Hematopoietic multipotent progenitor cell treated with erythropoietin and hydrocortisone succinate and interleukin-3 and kit ligand, for 6 days (in vitro differentiated cells): ENCODE data around the gene NUP188.

ENCODE experiments used
- DNase-seq: peaks from one replicate; pipeline ENCODE4 v3.0.0-alpha.2; 2015

Gene NUP188, protein sequence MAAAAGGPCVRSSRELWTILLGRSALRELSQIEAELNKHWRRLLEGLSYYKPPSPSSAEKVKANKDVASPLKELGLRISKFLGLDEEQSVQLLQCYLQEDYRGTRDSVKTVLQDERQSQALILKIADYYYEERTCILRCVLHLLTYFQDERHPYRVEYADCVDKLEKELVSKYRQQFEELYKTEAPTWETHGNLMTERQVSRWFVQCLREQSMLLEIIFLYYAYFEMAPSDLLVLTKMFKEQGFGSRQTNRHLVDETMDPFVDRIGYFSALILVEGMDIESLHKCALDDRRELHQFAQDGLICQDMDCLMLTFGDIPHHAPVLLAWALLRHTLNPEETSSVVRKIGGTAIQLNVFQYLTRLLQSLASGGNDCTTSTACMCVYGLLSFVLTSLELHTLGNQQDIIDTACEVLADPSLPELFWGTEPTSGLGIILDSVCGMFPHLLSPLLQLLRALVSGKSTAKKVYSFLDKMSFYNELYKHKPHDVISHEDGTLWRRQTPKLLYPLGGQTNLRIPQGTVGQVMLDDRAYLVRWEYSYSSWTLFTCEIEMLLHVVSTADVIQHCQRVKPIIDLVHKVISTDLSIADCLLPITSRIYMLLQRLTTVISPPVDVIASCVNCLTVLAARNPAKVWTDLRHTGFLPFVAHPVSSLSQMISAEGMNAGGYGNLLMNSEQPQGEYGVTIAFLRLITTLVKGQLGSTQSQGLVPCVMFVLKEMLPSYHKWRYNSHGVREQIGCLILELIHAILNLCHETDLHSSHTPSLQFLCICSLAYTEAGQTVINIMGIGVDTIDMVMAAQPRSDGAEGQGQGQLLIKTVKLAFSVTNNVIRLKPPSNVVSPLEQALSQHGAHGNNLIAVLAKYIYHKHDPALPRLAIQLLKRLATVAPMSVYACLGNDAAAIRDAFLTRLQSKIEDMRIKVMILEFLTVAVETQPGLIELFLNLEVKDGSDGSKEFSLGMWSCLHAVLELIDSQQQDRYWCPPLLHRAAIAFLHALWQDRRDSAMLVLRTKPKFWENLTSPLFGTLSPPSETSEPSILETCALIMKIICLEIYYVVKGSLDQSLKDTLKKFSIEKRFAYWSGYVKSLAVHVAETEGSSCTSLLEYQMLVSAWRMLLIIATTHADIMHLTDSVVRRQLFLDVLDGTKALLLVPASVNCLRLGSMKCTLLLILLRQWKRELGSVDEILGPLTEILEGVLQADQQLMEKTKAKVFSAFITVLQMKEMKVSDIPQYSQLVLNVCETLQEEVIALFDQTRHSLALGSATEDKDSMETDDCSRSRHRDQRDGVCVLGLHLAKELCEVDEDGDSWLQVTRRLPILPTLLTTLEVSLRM (N-terminal part only)

DNA sequence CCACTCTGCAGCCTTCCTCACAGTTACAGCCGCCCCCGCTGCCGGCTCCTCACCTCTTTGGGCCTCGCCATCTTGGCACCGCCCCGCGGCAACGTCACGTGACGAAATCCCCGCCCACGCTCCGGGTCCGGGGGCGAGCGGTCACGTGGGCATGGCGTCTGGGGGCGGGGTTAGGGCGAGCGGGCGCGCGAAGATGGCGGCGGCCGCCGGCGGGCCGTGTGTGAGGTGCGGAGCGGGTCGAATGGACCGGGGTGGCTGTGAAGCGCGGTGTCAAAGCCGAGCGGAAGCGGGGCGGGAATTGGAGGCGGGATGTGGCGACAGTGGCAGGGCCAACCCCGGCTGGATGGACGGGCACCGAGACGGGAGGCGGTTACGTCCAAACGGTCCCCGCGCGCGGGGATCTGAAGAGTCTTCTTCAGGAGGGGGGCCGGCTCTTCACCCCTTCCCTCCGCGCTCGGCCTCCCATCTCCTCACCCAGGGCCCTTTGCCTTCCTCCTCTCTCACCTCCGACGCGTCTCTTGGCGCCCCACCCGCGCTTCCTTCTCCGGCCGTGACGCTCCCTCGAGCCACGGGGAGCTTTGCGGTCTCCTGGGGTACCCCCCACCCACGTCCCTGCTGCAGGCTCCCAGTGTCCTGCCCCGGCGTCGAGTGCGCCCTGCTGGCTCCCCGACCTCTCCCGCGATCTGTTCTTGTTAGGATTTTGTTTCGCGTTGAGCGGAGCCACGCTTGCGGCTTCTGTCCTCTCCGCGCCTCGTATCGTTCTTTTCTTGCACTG, at the start of gene NUP188, which contains the start of gene DOLK:
TSS of gene NUP188 (plus strand) at position 173 of the 775 bp plus-strand sequence. CDS start at position 194, 21 bp downstream.
TSS of gene DOLK (minus strand) at position 77 of the 775 bp plus-strand sequence. CDS start 300 bp downstream, outside the sequence.
- DNase-seq: peak; percentile 96

DNA sequence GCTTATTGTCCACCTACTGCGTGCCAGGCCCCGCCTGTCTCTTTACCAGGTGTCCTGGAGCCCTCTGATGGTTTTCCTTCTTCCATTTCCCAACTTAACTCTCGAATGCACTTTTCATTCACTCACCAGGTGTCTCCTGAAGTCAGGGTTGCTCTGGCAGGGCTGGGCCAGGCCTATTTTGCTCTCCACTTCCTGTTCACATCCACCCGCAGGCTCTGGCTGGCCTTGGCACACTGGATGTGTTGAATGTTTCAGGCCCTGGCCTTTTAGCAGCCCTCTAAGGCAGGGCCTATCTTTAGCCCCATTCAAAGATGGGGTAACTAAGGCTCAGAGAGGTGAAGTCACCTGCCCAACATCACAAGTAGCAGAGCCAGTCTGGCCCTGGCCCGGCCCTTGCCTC, 49.1 kb upstream of the NUP188 start:
- no peak for DNase-seq

DNA sequence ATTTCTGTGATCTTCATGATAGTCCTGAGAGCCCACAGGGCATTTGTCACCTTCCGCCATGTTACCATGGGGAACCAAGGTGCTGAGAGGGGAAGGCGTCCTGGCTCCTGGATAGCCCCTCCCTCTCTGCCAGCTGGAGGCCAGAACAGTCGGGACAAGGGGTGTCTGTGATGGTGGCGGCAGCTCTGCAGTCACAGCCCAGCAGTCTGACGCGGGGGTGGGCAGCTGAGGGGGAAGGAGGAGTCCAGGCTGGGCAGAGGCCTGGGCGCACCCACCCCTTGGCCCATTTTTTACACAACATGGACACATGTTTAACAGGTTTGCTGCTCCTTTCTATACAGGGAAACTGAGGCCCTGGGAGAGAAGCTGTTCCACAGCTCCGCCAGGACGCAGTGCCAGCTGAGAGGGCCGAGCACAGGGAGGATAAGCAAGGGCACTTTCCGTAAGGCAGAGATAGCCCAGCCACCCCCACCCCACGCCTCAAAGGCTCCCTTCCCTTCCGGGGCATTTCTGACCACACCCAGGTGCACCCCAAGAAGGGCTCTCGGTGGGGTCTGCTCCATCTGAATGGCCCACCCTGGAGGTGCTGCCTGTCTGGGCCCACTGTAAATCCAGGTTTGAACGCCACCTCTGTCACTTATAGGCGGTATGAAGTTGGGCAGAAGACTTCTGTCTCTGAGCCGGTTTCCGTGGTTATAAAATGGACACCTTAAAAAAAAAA, 48.5 kb upstream of the NUP188 start:
- no peak for DNase-seq

DNA sequence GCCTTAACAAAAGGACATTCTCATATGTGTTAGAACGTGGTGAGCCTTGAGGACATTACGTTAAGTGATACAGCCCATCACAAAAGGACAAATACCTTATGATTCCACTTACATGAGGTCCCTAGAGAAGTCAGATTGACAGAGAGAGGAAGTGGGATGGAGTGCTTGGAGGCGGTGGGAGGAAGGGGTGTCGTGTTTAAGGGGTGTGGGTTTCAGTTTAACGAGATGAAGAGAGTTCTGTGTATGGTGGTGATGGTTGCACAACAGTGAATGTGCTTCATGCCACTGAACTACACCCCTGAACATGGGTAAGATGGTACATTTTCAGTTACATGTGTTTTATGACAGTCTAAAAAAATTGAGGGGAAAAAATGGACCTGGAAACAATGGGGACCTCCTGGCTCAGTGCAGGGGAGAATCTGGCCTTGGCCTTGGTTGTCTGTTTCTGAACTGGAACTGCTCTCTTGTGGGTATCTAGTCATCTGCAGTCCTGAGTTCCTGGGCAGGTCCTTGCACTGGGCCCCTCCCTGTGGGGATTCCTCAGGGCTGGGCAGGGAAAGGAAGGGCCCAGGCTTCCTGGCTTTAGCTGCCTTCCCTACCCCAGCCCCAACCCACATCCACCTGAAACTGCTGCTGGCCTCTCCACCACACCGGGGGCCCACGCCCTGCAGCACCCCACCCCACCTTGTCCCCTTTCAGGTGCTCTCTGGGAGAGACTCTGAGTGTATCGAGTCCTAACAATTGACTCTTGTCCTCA, 47.8 kb upstream of the NUP188 start:
- DNase-seq: peak; percentile 66

DNA sequence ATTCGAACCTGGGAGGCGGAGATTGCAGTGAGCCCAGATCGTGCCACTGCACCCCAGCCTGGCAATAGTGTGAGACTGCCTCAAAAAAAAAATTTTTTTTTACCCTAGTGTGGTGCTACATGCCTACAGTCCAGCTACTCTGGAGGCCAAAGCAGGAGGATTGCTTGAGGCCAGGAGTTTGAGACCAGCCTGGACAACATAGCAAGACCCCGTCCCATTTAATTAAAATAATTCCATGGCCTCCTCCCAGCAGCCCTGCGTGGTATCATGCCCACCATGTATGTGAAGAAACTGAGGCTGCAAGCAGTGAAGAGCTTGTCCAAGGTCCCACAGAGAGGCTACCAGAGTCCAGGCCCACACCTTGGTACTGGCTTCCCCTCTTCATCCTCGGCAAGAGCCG, 46.1 kb upstream of the NUP188 start:
- DNase-seq: no peak

DNA sequence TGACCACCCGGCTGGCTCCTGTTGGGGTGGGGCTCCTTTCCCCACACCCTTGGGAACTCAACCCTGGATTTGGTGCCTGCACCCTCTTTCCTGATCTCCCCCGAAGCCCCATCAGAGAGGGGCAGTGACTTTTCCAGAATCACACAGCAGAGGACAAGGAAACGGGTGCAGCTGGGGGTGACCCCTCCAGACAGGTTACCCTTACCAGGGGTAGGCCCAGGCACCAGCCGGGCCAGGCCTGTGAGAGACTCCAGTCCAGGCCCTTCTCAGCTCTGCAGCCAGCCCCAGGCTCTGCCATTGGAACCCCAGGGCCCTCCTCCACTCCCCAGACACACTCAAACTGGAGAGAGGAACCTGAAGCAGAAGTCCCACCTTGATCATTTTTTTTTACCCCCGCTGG, 45.7 kb upstream of the NUP188 start:
- DNase-seq: no peak

DNA sequence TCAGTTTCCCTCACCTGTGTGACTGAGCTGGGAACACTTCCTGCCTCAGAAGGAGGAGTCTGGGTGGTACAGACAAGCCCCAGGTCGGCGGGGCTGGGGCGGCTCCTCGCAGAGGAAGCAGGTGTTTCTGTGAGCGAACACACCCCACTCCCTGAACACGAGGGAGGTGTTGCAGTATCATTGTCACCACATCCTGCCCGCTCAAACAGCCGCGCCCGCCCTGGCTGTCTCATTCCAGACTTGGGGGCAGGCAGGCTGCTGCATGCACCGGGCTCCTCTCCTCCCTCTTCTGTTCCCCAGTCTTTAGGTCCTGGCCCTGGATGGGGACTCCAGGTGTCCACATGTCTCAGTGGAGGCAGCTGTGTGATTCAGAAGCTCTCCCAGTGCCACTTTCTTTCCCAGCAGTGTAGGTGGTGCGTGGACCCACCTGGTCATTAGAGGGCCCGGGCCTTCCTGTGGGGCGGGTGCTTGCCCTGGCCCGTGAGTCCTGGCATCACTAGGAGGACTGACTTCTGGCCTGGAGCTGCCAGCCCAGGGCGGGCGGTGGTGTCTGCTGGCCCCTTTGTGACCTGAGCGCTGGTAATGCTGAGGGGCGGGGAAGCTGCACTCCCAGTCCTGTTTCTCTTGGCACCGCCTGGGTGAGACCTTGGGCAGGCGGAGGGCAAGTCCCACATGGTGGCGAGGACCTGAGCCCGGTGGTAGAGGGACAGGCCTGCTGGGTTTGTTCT, 45.0 kb upstream of the NUP188 start:
- peak; percentile 88 for DNase-seq

DNA sequence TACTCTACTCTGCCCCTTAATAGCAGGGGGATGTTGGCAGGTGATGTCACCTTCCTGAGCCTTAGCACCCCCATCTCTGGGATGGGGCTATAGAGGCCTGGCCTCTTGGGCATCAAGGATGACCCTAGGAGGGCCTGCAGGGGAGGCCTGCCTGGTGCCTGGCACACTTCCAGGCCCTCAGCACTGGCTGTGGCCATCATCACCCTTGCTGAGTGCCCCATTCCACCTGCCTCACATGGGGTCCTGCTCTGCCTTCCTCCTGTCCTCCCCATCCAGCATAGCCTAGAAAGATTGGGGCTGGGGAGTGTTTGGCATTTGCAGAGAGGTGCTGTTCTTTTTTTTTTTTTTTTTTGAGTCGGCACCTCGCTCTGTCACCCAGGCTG, 44.4 kb upstream of the NUP188 start:
- no peak for DNase-seq

DNA sequence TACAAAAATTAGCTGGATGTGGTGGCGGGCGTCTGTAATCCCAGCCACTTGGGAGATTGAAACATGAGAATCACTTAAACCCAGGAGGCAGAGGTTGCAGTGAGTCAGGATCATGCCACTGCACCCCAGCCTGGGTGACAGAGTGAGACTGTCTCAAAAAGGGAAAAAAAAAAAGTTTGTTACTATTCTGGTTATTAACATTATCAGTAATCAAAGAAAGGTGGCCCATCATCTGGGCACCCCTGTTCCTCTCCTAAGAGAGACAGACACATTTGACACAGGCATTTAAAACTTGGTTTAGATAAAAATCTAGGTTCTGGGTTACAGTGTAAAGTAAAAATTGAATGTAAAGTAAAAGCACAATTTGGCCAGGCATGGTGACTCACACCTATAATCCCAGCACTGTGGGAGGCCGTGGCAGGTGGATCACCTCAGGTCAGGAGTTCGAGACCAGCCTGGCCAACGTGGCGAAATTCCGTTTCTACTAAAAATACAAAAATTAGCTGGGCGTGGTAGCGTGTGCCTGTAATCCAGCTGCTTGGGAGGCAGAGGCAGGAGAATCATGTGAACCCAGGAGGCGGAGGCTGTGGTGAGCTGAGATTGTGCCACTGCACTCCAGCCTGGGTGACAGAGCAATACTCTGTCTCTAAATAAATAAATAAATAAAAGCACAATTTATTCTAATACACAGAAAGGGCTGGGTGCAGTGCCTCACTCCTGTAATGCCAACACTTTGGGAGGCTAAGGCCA, 43.5 kb upstream of the NUP188 start:
- DNase-seq: no peak

DNA sequence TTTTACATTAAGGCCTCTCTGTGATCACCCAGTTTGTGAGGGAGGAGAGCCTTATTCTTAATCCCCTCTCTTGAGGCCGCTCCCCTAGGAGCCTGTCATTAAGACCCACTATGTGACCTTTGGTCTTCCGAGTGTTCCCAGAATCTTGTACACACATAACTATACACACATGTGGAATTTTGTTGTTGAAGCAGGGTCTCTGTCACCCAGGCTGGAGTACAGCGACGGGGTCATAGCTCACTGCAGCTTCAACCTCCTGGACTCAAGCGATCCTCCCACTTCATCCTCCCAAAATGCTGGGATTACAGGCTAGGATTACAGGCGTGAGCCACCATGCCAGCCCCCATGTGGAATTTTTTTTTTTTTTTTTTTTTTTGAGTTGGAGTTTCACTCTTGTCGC, 41.5 kb upstream of the NUP188 start:
- no peak for DNase-seq

DNA sequence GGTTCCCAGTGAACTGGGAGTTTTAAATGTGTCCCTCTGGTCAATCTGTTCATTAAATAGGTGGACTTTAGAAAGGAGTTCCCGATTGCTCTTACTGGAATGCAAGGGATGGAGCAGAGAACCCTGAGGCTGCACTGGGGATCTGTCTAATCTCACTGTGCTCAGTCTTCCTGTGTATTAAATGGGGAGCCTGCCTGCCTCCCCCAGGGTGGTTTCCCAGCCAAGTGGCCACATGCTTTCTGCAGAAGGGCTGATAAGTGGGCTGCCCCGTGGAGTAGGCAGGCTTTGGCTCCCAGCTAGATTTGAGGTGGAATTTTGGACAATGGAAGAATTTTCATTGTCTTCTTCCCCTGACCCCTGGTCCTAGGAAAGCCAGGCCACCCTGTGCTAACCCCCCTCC, 40.8 kb upstream of the NUP188 start:
- peak; percentile 58 for DNase-seq

DNA sequence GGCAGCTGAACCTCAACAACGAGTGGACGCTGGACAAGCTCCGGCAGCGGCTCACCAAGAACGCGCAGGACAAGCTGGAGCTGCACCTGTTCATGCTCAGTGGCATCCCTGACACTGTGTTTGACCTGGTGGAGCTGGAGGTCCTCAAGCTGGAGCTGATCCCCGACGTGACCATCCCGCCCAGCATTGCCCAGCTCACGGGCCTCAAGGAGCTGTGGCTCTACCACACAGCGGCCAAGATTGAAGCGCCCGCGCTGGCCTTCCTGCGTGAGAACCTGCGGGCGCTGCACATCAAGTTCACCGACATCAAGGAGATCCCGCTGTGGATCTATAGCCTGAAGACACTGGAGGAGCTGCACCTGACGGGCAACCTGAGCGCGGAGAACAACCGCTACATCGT, 39.1 kb upstream of the NUP188 start:
- no peak for DNase-seq

DNA sequence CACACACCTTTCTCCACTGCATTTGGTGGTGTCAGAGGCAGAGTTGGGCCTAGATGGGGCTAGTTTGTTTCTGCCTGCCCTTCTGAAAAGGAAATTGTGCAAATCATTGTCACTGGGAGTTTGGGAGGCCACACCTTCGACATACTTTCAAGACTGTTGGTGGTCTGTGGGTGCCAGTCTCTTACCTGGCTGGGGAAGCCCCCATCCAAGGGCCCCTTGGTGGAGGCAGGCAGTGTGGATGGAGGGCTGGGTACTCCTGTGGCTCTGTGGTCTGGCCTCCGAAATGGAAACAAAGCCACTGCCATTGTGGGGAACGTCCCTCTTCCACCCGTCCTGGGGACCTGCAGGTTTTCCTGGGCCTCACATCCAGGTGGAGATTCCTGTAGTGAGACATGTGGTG, 37.6 kb upstream of the NUP188 start:
- DNase-seq: no peak

DNA sequence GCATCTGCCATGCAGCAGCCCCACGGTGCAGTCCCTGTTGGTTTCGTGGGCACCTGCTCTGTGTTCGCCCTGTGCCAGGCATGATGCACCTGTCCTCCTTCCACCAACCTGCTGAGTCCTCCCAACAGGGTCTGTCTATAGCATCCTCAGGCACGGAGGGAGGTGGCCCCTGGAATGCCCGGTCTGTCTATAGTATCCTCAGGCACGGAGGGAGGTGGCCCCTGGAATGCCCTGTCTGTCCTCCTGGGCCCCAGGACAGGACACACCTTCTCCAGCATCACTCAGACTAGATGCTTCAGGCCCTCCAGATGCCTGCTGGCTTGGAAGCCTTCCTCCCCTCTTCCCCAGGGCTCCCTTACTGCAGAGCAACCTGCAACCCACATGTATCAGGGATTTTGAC, 36.6 kb upstream of the NUP188 start:
- DNase-seq: no peak

DNA sequence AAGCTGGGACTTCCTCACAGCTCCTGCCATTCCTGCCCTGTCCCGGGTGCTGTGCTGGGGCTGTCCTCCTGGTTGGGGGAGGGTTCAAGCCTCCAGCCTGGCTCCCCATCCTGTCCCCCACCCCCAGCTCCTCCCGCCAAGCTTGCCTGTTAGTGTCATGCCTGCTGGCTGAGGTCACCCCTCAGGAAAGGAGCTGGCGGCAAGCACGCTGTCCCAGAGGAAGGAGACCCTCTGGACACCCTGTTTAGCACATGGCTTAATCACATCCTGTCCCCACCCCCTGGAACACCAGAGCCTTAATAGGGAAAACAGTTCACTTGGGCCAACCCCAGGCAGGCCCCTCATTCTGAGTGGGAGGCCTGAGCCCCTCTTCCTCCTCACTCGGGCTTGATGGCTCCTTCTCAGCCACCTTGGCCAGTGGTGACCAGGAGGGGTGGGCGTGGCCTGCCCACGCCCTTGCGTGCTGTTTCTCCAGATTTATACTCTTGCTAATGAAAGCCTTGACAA, 35.9 kb upstream of the NUP188 start:
- DNase-seq: no peak

DNA sequence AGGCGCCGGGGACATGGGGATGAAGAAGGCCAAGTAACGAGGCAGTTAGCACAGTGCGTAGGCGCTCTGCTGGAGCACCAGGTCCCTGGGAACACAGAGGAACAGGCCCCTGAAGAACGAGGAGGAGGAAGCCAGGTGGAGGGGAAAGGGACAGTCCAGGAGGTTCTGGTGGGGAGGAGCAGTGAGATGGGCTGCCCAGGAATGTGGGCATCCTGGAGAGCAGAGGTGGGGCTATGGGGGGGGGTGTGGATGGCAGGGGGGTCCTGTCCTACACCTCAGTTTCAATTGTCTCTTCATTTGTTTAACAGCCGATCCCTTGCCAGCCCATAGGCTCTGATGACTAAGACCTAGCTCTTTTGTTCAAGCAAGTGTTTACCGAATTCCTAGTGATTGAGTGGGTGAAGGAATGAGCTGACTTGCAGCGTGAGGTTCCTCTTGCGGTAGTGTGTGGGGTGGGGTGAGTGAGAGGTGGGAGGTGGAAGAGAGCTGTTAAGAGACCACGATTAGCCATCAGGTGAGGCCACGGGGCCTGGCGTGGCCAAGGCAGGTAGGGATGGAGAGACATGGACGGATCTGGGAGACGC, 35.1 kb upstream of the NUP188 start:
- DNase-seq: no peak

DNA sequence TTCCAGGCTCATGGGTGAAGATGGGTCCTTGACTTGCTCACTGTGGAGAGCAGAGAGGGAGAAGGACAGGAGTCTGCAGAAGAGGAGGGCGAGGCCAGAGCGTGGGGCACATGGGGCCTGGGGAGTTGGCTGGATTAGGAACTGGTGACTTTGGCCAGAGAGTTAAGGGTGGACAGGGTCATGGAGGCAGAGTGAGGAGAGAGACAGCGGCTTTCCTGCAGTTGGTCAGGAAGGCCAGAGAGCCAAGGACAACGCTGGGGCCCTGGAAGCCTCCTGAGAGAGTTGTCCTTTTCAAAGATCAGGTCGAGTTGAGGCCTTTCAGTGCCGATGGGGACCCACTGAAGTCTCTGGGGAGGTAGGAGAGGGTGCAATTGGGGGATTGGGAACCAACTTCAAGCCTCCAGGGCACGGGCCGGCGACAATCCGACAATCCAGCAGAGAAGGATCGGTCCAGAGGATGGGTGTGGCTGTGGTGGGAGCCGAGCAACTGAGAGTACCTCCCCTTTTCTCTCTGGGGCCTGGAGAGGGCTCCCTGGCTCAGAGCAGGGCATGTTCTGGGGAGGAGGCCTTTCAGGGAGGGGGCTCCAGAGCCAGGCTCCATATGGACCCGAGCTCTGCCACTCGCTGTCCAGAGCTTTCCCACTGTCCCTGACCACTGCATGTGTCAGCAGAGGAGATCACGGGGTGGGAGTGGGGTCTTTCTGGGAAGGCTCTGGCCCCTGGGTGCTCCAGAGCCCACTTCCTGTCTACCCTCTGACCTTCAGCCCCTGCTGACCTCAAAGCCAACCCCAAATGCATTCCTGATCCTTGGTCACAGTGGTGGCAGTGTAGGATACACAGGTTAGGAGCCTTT, 34.2 kb upstream of the NUP188 start:
- DNase-seq: no peak
